H4 (cell line): Measurements from ENCODE around the gene SPACA4. TPM values are rescaled to one million over a fixed set of nuclear protein-coding genes. Genes with fewer than 3 reads are reported as not detected.

Source experiments
- DNase-seq: peaks from one replicate; pipeline ENCODE4 v3.0.0-alpha.2; 2015; ENCODE audit warnings: low spot score
- total RNA-seq: library from RNA; depleted of rRNA; stranded (reverse); fragments of >200 nt; shearing (Covaris generic); gene quantifications from 2 replicates; pipeline ENCODE4 v1.2.3, GENCODE V29; 2014; rRNA removed

SPACA4 gene
- total RNA-seq, 1 experiment from 2014 or later, result not detected

DNA sequence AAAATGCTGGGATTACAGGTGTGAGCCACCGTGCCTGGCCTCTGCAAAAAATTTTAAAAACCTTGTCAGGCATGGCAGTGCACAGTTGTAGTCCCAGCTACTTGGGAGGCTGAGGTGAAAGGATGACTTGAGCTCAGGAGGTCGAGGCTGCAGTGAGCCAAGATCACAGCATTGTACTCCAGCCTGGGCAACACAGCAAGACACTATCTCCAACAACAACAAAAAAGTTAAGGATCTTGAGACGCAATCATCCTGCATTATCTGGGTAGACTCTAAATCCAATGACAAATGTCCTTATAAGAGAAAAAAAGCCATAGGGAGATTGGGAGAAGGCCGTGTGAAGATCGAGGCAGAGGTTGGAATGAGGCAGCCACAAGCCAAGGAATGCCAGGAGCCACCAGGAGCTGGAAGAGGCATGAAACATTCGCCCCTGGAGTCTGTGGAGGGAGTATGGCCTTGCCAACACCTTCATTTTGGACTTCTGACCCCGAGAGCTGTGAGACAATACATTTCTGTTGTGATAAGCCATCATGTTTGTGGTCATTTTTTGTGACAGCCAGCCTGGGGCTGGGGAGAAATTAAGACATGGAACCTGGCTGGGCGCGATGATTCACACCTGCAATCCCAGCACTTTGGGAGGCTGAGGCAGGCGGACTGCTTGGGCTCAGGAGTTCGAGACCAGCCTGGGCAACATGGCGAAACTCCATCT lies 44.6 kb downstream of the SPACA4 start:
- no peak for DNase-seq

GRCh38 chr19:48651683-48652048 lies 45.1 kb downstream of the SPACA4 start:
- DNase-seq, result no peak

- no peak for DNase-seq
Observed at GRCh38 chr19:48654299-48655059, 47.9 kb downstream of the SPACA4 start.

GRCh38 chr19:48656840-48657474 lies 50.4 kb downstream of the SPACA4 start:
- peak; percentile 84 for DNase-seq

Other genes with a start within 250 kb of the SPACA4 start
- gene TMEM143, start 242.8 kb upstream of the SPACA4 start, total RNA-seq, result 3.3 and 3.6 TPM in 2 replicates
- 0.35 TPM in 1 of 2 replicates, not detected in the other for gene SYNGR4, start 242.4 kb upstream of the SPACA4 start, total RNA-seq
- 127 and 219 TPM in 2 replicates for gene KDELR1, start 215.2 kb upstream of the SPACA4 start, total RNA-seq
- not detected in 2 replicates for gene GRIN2D, start 213.1 kb upstream of the SPACA4 start, total RNA-seq
- 54.8 and 65.5 TPM in 2 replicates for gene GRWD1, start 160.8 kb upstream of the SPACA4 start, total RNA-seq
- 0.23 and 0.41 TPM in 2 replicates for gene KCNJ14, start 151.2 kb upstream of the SPACA4 start, total RNA-seq
- 44.1 and 47.8 TPM in 2 replicates for gene CYTH2, start 137.4 kb upstream of the SPACA4 start, total RNA-seq
- gene LMTK3, start 94.9 kb upstream of the SPACA4 start, total RNA-seq, result 0.43 TPM in 1 of 2 replicates, not detected in the other
- 0.23 TPM in 1 of 2 replicates, not detected in the other for gene SULT2B1, start 54.6 kb upstream of the SPACA4 start, total RNA-seq
- gene FAM83E, start 8.3 kb downstream of the SPACA4 start, total RNA-seq, result 0.06 and 1.6 TPM in 2 replicates
- 1,978 and 2,048 TPM in 2 replicates for gene RPL18, start 12.4 kb downstream of the SPACA4 start, total RNA-seq
- gene SPHK2, start 12.8 kb downstream of the SPACA4 start, total RNA-seq, result 6.5 and 9.0 TPM in 2 replicates
- 14.0 and 34.2 TPM in 2 replicates for gene DBP, start 30.6 kb downstream of the SPACA4 start, total RNA-seq
- gene CA11, start 39.4 kb downstream of the SPACA4 start, total RNA-seq, result 2.2 and 8.3 TPM in 2 replicates
- 0.58 TPM in 1 of 2 replicates, not detected in the other for gene NTN5, start 66.3 kb downstream of the SPACA4 start, total RNA-seq
- gene FUT2, start 89.2 kb downstream of the SPACA4 start, total RNA-seq, result not detected in 2 replicates
- 0.31 and 0.51 TPM in 2 replicates for gene MAMSTR, start 113.0 kb downstream of the SPACA4 start, total RNA-seq
- gene RASIP1, start 133.9 kb downstream of the SPACA4 start, total RNA-seq, result 0.14 TPM in 1 of 2 replicates, not detected in the other
- gene IZUMO1, start 140.2 kb downstream of the SPACA4 start, total RNA-seq, result not detected in 2 replicates
- 0.25 TPM in 1 of 2 replicates, not detected in the other for gene FUT1, start 145.9 kb downstream of the SPACA4 start, total RNA-seq
- not detected in 2 replicates for gene FGF21, start 148.8 kb downstream of the SPACA4 start, total RNA-seq
- 45.4 and 47.3 TPM in 2 replicates for gene BCAT2, start 204.3 kb downstream of the SPACA4 start, total RNA-seq
- not detected in 2 replicates for gene HSD17B14, start 229.7 kb downstream of the SPACA4 start, total RNA-seq